Activated T-helper 17 cell treated with anti-CD3 and anti-CD28 coated beads, Interleukin-2, amount 50 U/mL, for 72 hours (primary cell): ENCODE data around the gene MRPL58. TPM values are rescaled to one million over a fixed set of nuclear protein-coding genes. Genes with fewer than 3 reads are reported as not detected.
"Not testable (repeated sequence)": the region's sequence is repeated elsewhere in the genome, so short reads cannot be mapped to it uniquely, and the experiment has no call there.

ENCODE experiments used
- ATAC-seq: fragments of 150-1000 bp; cut with Tn5 transposase; replicated peaks from 2 replicates; pipeline ENCODE4 v1.10.0; 2021; ENCODE audit warnings: mild to moderate bottlenecking, moderate library complexity
- H3K27ac Mint-ChIP-seq: one replicate; pipeline ENCODE4 v1.8.0; 2022; ENCODE audit warnings: mixed read lengths
- H3K27me3 Mint-ChIP-seq: one replicate; pipeline ENCODE4 v1.8.0; 2022; ENCODE audit warnings: mixed read lengths
- H3K36me3 Mint-ChIP-seq: one replicate; pipeline ENCODE4 v1.8.0; 2022; ENCODE audit warnings: low read depth, mild to moderate bottlenecking, mixed read lengths
- H3K4me1 Mint-ChIP-seq: one replicate; pipeline ENCODE4 v1.8.0; 2022; ENCODE audit warnings: mixed read lengths
- H3K4me3 Mint-ChIP-seq: one replicate; pipeline ENCODE4 v1.8.0; 2022; ENCODE audit warnings: mild to moderate bottlenecking, mixed read lengths
- H3K9me3 Mint-ChIP-seq: one replicate; pipeline ENCODE4 v1.8.0; 2022; ENCODE audit warnings: mixed read lengths
- total RNA-seq, 2 donors: library from RNA; stranded (reverse); gene quantifications; one replicate each; pipeline ENCODE4 v1.2.3, GENCODE V29; 2022

Gene MRPL58
- total RNA-seq, 2 donors from 2014 or later = 25.4 to 48.2 TPM

DNA sequence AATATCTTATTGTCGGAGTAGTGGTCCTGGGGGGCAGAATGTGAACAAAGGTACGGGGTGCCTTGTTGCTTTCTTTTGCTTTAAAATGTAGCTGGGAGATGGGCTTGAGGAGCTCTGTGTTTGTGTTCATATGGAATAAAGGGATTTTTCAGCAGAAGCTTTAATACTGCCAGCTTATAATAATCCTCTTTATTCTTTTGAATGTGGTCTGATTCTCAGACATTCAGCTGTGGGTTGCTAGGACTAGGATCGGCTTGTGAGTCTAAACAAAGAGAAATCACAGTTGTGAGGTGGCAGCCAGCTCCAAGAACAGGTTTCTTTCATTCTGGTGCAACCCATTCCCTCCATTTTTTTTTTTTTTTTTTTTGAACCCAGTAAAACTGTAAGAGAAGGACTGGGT lies 7.2 kb downstream of the MRPL58 start:
- peaks cover 9% of the 10 kb centered on the region for H3K4me1 Mint-ChIP-seq
- no peak overlapping the region for H3K4me3 Mint-ChIP-seq
- H3K27me3 Mint-ChIP-seq = no peaks in the 10 kb centered on the region
- ATAC-seq = no peak
- H3K9me3 Mint-ChIP-seq = no peaks in the 10 kb centered on the region
- no peak overlapping the region for H3K27ac Mint-ChIP-seq
- H3K36me3 Mint-ChIP-seq = peaks cover 80% of the 10 kb centered on the region

DNA sequence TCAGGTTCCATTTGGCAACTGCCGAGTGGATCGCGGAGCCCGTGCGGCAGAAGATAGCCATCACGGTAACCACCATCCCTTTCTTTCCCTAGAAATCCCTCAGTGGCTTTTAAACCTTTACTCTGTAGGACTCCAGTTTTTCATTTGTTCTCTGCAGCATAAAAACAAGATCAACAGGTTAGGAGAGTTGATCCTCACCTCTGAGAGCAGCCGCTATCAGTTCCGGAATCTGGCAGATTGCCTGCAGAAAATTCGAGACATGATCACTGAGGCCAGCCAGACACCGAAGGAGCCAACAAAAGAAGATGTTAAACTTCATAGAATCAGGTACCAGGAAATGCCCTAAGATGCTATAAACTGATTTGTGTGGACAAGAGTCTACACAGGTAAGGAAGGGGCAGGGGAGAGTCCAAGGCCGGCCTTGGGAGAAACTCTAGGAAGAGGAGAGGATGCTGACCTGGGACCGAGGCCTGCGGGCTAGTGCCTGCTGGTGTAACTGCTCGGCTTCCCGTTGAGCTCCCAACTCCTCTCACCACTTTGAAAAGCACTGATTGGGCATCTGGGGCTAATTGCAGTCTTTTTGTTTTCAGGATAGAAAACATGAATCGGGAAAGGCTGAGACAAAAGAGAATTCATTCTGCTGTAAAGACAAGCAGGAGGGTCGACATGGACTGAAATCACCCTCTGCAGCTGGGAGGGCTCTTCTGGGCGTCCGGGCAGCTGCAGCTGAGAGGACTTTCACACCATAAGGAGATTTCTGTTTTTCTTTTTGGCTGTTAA lies 8.1 kb downstream of the MRPL58 start:
- H3K36me3 Mint-ChIP-seq = peaks cover 72% of the 10 kb centered on the region
- no peak for ATAC-seq
- H3K4me1 Mint-ChIP-seq = peaks cover 5% of the 10 kb centered on the region
- no peak overlapping the region for H3K4me3 Mint-ChIP-seq
- H3K27ac Mint-ChIP-seq = no peak overlapping the region
- H3K27me3 Mint-ChIP-seq = no peaks in the 10 kb centered on the region
- H3K9me3 Mint-ChIP-seq = no peaks in the 10 kb centered on the region

DNA sequence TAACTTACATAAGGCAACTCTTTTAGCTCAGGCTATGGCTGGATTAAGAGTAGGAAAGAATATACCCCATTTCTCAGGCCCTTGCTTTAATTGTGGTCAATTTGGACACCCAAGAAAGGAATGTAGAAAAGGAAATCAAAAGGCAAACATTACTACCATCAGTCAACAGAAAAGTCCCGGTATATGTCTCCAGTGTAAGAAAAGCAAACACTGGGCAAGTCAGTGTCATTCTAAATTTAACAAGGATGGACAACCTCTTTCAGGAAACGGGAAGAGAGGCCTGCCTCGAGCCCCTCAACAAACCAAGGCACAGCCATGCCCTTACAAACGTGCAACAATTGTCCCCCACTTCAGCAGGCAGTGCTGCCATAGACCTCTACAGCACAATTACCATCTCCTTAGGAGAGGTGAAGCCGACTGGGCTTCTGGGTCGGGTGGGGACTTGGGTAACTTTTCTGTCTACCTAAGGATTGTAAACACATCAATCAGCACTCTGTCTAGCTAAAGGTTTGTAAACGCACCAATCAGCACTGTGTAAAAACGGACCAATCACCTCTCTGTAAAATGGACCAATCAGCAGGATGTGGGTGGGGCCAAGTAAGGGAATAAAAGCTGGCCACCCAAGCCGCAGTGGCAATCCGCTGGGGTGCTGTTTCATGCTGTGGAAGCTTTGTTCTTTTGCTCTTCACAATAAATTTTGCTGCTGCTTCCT lies 12.4 kb downstream of the MRPL58 start:
- Mint-ChIP-seq H3K4me1 (peaks cover 5% of the 10 kb centered on the region), H3K9me3 (no peaks in the 10 kb centered on the region), H3K36me3 (peaks cover 36% of the 10 kb centered on the region), H3K4me3 (peak overlapping the region; percentile 61), H3K27ac (peak overlapping the region; percentile 15), H3K27me3 (no peaks in the 10 kb centered on the region)
- ATAC-seq = peak; percentile 29

DNA sequence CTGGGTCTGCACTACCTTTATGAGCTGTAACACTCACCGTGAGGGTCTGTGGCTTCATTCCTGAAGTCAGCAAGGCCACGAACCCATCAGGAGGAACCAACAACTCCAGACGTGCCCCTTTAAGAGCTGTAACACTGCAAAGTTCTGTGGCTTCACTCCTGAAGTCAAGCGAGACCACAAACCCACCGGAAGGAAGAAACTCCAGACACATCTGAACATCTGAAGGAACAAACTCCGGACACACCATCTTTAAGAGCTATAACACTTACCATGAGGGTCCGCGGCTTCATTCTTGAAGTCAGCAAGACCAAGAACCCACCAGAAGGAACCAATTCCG lies 12.9 kb downstream of the MRPL58 start:
- H3K36me3 Mint-ChIP-seq = peaks cover 31% of the 10 kb centered on the region
- H3K4me3 Mint-ChIP-seq = peak overlapping the region; percentile 61
- ATAC-seq, H3K4me1 Mint-ChIP-seq, H3K27me3 Mint-ChIP-seq, H3K9me3 Mint-ChIP-seq: not testable (repeated sequence)
- H3K27ac Mint-ChIP-seq = peak overlapping the region; percentile 15

DNA sequence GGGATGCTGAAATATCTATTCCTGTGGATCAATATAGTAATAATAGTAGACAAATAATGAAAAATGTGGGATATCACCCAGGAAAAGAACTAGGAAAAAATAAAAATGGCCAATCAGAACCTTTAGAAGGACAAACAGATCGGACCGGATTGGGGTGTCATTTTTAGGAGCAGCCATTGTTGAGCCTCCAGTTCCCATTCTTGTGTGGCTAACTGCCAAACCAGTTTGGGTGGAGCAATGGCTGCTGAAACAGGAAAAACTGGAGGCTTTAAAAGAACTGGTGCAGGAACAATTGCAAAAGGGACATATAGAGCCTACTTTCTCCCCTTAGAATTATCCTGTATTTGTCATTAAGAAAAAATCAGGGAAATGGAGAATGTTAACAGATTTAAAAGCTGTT lies 14.2 kb downstream of the MRPL58 start:
- not testable (repeated sequence) for H3K27ac Mint-ChIP-seq
- H3K36me3 Mint-ChIP-seq = peaks cover 18% of the 10 kb centered on the region

DNA sequence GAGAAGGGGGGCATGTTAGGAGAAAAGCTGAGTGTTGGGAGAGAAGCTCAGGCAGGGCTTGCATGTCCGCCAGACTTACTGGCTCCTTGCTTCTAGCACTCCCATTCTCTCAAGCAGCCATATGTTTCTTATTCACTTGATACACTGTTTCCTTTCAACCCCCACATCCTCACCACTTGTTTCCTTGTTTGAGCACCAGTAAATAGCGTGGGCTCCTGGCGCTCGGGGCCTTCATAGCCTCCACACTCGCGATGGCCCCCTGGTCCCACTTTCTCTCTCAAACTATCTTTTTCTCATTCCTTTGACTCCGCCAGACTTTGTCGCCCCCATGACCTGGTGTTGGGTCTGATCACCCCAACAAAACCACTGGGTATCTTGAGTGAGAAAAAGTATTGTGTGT lies 17.7 kb downstream of the MRPL58 start:
- Mint-ChIP-seq H3K4me3 (no peak overlapping the region), H3K4me1 (peaks cover 32% of the 10 kb centered on the region), H3K36me3 (peaks cover 19% of the 10 kb centered on the region), H3K9me3 (no peaks in the 10 kb centered on the region), H3K27me3 (no peaks in the 10 kb centered on the region), H3K27ac (no peak overlapping the region)
- no peak for ATAC-seq

More for the DNA sequence above, 14.2 kb downstream of the MRPL58 start:
- not testable (repeated sequence) for ATAC-seq, H3K4me3 Mint-ChIP-seq, H3K4me1 Mint-ChIP-seq, H3K9me3 Mint-ChIP-seq, H3K27me3 Mint-ChIP-seq

DNA sequence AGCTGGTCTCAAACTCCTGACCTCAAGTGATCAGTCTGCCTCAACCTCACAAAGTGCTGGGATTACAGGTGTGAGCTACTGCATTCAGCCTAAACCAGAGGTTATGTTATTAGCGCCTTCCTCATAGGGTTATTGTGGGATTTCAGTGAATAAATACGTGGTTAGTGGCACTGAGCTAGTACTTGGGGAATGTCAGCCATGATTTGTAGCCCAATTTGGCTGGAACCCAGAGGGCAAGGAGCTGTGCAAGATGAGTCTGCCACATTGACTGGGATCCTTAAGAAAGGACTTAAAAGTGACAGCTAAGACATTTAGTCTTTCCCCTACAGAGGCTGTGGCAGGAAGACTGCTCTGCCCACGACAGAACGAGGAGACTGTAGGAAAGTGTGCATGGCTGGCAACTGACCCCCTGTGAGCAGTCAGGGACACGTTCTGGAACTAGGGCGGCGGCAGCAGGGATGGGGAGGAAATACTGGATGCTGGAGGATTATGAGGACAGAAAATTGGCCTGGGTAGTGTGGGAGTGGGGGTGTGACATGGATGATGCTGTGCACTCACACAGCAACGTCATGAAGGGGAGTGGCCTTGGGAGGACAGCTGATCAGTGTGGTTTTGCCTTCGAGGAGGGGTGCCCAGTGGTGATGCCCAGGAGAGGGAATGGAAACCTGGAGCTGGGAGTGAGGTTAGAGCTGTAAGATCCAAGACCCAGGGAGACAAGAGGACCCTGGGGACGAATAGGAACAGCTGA lies 19.7 kb downstream of the MRPL58 start:
- Mint-ChIP-seq H3K9me3 (no peaks in the 10 kb centered on the region), H3K27me3 (no peaks in the 10 kb centered on the region), H3K4me1 (peaks cover 35% of the 10 kb centered on the region), H3K27ac (peak overlapping the region; percentile 42), H3K36me3 (peaks cover 30% of the 10 kb centered on the region), H3K4me3 (peak overlapping the region; percentile 71)
- ATAC-seq = peak; percentile 62

DNA sequence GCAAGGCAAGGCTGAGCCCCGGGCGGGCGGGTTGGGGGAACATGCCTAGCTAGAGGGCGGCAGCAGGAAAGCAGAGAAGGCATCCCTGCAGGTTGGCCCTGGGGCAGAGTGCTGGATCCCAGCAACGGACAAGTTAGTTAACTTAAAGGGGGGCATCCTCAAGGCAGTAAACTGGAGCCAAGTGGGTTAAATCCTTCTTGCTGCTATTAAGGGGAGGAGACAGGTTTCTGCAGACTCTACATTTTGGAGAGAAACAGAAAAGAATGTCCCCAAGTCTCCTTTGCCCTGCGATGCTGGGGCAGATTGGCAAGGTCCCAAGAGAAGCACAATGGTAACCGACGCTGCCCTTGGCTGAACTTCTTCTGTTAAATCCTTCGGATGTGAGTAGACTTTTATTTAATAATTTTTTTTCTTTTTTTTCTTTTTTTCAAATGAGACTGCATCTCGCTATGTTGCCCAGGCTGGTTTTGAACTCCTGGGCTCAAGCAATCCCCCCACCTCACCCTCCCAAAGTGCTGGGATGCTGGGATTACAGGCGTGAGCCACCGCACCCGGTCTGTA lies 20.3 kb downstream of the MRPL58 start:
- peak overlapping the region; percentile 42 for H3K27ac Mint-ChIP-seq
- H3K4me3 Mint-ChIP-seq = peak overlapping the region; percentile 71
- H3K27me3 Mint-ChIP-seq = no peaks in the 10 kb centered on the region
- no peaks in the 10 kb centered on the region for H3K9me3 Mint-ChIP-seq
- peak; percentile 8 for ATAC-seq
- H3K4me1 Mint-ChIP-seq = peaks cover 35% of the 10 kb centered on the region
- H3K36me3 Mint-ChIP-seq = peaks cover 30% of the 10 kb centered on the region

DNA sequence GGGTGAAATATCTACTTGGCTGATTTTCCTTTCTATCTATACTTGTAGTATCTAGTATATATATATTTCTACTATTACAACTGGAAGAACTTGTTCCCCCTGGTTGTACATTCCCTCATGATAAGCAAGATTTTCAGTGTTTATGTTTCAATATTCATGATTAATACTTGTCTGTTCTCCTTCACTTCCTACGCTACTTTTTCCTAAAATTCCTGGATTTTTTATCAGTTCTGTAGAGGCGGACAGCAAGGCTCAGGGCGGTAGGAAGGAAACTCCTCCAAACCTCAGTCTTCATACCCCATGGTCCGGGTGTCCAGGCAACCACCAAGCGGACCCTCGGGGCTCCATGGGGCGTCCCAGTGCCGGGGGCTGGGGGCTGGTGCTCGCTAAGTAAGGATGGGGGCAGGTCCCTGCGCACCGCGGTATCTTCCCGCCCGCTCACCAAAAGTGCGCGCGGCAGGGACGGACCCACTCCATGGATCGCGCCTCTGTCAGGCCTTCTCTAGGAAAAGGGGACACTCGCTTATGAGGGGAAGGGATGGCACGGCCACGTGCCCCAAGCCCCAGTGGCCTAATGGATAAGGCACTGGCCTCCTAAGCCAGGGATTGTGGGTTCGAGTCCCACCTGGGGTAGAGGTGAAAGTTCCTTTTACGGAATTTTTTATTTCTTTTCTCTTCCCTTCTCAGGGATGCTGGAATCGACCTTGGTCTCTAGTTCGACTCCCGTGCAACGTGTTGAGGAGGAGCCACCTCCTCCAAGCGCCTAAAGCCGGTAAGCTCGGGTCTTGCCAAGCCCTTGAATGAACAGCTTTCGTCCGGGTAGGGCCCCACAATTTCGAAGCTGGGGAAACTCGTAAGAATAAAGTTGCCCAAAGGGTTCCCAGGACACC lies 21.1 kb downstream of the MRPL58 start:
- peak; percentile 50 for ATAC-seq
- peak overlapping the region; percentile 71 for H3K4me3 Mint-ChIP-seq

DNA sequence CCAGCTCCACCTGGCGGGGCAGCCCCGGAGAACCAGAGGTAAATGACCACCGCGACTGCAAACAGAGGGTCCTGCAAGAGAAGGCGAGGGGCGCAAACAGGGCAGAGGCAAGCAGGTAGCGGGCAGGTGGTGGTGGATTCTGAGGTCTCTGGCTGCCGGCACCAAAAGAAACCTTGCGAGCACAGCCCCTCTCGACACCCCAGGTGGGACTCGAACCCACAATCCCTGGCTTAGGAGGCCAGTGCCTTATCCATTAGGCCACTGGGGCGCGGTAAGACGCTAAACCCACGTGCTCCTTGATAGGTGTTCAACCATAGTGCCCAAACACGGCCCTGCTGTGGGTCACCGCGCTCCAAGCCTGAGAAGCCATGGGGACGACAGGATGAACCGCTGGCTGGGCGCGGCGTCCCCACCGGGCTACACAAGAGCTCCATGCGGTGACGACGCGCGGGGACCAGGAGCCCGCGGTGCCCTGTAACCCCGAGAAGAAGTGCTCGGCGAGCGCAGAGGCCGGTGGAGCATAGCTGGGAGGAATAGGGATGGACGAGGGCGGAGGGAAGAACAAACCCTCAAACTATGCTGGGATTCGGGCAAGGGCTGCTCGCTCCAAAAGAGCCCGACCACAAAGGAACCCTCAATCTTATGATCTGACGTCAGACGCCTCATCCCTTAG lies 21.9 kb downstream of the MRPL58 start:
- Mint-ChIP-seq H3K4me1 (peaks cover 35% of the 10 kb centered on the region), H3K9me3 (no peaks in the 10 kb centered on the region), H3K4me3 (peak overlapping the region; percentile 71), H3K27ac (peak overlapping the region; percentile 99), H3K27me3 (no peaks in the 10 kb centered on the region), H3K36me3 (peaks cover 42% of the 10 kb centered on the region)
- ATAC-seq = peak; percentile 65

More for the DNA sequence above, 21.1 kb downstream of the MRPL58 start:
- no peaks in the 10 kb centered on the region for H3K27me3 Mint-ChIP-seq
- H3K27ac Mint-ChIP-seq = peak overlapping the region; percentile 99
- peaks cover 35% of the 10 kb centered on the region for H3K4me1 Mint-ChIP-seq
- H3K36me3 Mint-ChIP-seq = peaks cover 34% of the 10 kb centered on the region
- no peaks in the 10 kb centered on the region for H3K9me3 Mint-ChIP-seq

DNA sequence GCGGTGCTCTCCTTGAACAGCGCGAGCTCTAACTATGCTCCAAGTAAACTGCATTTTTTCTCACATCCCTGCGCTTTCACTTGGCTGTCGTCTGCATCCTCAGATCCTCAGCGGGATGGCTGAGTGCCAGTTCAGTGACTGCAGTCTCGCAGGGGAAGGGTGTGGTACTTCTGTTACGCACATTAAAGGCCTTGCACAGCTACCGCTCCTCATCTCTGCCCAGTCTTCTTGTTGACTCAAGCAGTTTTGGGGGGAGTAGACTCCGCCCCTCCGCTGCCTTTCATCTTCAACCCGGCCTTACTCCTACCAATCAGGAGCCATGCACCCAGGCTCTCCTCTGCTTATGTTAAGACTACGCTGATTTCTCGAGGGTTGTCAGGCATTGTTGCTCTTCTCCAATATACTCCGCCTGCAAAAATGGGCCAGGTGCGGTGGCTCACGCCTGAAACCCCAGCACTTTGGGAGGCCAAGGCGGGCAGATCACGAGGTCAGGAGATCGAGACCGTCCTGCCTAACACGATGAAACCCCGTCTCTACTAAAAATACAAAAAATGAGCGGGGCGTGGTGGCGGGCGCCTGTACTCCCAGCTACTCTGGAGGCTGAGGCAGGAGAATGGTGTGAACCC lies 24.3 kb downstream of the MRPL58 start:
- no peaks in the 10 kb centered on the region for H3K27me3 Mint-ChIP-seq
- H3K27ac Mint-ChIP-seq = peak overlapping the region; percentile 79
- H3K4me3 Mint-ChIP-seq = peak overlapping the region; percentile 71
- peaks cover 42% of the 10 kb centered on the region for H3K4me1 Mint-ChIP-seq
- H3K36me3 Mint-ChIP-seq = peaks cover 66% of the 10 kb centered on the region
- H3K9me3 Mint-ChIP-seq = no peaks in the 10 kb centered on the region
- peak; percentile 68 for ATAC-seq

DNA sequence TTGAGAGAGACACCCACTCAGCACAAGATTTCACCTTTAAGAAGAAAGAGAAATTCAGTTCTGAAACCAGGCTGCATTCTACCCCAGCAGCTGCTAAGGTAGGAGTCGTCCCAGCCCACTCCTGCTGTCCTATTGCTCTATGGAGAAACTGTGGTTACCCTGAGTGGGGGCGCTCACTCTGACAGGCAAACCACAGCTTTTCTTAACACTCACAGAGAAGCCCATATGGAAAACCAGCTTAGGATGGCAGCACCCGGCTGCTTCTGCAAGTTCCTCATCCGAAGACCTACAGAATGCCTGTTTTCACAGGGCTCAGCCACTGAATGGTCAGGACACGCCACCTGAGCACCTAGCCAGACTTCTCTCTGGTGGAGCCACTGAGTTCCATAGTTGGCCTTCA lies 26.8 kb downstream of the MRPL58 start:
- no peaks in the 10 kb centered on the region for H3K9me3 Mint-ChIP-seq
- H3K27me3 Mint-ChIP-seq = no peaks in the 10 kb centered on the region

More for the DNA sequence above, 26.8 kb downstream of the MRPL58 start:
- Mint-ChIP-seq H3K27ac (peak overlapping the region; percentile 7), H3K4me1 (peaks cover 24% of the 10 kb centered on the region), H3K4me3 (no peak overlapping the region), H3K36me3 (peaks cover 66% of the 10 kb centered on the region)
- no peak for ATAC-seq
